Stimulated activated CD4-positive, alpha-beta T cell treated with anti-CD3 and anti-CD28 coated beads, Interleukin-1b, Interleukin-23, amount 100 ng/mL, for 24 hours (primary cell): ENCODE data around the gene SYNE1.
"Not testable (repeated sequence)": the region's sequence is repeated elsewhere in the genome, so short reads cannot be mapped to it uniquely, and the experiment has no call there.

ENCODE experiments used
- DNase-seq, 4 experiments: peaks; one replicate each; pipeline ENCODE4 v3.0.0-alpha.2; 2020; ENCODE audit warnings: low read depth in 4 of 4, low spot score in 1 of 4

Gene SYNE1, protein sequence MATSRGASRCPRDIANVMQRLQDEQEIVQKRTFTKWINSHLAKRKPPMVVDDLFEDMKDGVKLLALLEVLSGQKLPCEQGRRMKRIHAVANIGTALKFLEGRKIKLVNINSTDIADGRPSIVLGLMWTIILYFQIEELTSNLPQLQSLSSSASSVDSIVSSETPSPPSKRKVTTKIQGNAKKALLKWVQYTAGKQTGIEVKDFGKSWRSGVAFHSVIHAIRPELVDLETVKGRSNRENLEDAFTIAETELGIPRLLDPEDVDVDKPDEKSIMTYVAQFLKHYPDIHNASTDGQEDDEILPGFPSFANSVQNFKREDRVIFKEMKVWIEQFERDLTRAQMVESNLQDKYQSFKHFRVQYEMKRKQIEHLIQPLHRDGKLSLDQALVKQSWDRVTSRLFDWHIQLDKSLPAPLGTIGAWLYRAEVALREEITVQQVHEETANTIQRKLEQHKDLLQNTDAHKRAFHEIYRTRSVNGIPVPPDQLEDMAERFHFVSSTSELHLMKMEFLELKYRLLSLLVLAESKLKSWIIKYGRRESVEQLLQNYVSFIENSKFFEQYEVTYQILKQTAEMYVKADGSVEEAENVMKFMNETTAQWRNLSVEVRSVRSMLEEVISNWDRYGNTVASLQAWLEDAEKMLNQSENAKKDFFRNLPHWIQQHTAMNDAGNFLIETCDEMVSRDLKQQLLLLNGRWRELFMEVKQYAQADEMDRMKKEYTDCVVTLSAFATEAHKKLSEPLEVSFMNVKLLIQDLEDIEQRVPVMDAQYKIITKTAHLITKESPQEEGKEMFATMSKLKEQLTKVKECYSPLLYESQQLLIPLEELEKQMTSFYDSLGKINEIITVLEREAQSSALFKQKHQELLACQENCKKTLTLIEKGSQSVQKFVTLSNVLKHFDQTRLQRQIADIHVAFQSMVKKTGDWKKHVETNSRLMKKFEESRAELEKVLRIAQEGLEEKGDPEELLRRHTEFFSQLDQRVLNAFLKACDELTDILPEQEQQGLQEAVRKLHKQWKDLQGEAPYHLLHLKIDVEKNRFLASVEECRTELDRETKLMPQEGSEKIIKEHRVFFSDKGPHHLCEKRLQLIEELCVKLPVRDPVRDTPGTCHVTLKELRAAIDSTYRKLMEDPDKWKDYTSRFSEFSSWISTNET (N-terminal part only)

GRCh38 chr6:152637296-152638047 is at the start of gene SYNE1:
Gene SYNE1 (minus strand): TSS chr6:152637362. CDS start chr6:152628331, 9,031 bp downstream.
- DNase-seq = no peak

- DNase-seq = no peak
These were observed 48.7 kb upstream of the SYNE1 start for GRCh38 chr6:152685819-152686218.

- not testable (repeated sequence) for DNase-seq
These were observed 45.8 kb upstream of the SYNE1 start for GRCh38 chr6:152682935-152683334.

DNA sequence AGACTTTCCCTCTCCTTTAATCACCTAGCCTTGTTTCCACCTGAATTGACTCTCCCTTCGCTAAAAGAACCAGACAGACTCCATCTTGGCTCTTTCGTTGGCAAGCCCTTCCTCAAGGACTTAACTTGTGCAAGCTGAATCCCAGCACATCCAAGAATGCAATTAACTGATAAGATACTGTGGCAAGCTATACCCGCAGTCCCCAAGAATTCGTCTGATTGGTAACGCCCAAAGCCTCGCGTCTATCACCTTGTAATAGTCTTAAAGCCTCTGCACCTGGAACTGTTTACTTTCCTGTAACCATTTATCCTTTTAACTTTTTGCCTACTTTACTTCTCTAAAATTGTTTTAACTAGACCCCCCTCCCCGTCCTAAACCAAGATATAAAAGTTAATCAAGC is 45.0 kb upstream of the SYNE1 start:
- no peak for DNase-seq

DNA sequence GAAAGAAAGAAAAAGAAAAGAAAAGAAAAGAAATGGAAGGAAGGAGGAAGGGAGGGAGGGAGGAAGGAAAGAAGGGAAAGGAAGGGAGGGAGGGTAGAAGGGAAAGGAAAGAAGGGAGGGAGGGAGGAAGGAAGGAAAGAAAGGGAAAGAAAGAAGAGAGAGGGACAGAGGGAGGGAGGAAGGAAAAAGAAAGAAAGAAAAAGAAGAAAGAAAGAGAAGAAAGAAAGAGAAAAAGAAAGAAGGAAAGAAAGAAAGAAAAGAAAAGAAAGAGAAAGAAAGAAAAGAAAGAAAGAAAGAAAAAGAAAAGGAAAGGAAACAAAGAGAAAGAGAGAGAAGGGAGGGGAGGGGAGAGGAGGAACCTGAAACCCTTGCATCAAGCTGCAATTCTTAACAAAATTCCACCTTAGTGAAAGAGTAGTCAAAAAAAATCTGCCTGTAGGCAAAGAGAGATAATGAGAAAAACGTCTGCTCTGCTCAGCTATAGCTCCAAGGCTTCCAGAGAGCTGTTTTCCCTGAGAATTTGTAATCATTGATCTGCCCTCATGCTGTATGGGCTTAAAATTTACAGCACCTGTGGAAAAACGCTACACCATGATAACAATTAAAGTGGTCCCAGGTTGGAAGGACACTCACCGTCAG is 43.8 kb upstream of the SYNE1 start:
- DNase-seq = no peak

- DNase-seq = no peak
These were observed 43.0 kb upstream of the SYNE1 start for GRCh38 chr6:152680151-152680550.

DNA sequence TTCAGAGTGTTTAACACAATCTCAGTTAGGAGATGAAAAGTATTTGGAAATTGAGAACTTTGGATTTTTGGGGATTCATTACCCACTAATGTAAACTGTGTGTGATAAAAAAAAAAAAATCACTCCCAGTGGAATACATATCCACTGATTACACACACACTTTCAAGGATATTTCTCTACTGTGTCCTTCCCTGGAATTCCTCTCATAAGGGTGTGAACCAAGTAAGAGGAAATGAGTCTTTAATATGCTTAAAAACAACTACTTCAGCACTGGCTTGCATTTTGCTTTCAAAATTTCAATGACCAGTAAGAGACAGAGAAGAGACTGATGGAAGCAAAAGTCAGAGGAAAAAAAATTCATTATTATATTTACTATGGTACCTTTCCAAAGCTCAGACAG is 36.1 kb upstream of the SYNE1 start:
- DNase-seq = no peak

DNA sequence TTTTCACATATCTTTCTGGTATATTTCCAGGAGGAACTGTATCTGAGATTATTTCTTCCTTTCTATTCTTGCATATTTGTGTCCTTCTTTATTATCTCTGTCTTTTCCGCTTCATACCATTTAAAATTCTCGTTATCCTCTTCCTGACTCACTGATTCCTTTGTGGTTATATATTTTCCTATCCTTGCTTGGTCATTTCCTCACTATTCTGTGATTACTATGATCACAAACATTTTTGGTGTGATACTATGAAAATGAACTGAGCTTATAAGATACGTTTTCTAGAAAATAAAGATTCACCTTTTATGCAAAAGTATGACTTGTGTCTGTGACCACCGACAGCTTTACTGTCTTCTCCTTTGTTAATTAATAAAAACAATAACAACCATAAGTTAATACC is 34.0 kb upstream of the SYNE1 start:
- DNase-seq = no peak

DNA sequence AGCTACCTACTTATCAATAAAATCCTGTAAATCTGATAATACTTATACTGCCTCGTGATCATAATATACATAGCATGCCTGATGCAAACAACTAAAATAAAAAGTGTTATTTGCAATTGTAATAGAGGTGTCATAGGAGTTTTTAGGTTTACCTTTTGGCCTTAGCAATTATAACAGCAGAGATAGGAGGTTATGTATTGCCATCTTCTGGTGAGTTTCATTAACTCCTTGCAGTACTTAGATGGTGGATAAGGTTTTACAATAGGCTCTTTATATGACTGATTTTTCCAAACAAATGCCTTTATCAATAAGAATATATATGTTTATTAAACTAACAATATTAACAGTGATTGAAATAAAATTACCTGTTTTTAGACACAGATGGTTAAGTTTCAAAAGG is 32.7 kb upstream of the SYNE1 start:
- no peak for DNase-seq

DNA sequence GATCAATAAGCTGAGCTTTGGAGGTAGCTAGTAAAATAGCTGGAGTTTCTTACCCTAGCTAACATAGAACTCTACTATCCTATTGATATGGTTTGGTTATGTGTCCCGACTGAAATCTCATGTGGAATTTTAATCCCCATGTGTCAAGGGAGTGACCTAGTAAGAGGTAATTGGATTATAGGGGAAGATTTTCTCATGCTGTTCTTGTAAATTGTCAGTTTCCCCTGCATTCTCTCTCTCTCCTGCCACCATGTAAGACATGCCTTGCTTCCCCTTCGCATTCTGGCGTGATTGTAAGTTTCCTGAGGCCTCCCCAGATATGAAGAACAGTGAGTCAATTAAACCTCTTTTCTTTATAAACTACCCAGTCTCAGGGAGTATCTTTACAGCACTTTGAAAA is 24.6 kb upstream of the SYNE1 start:
- no peak for DNase-seq

GRCh38 chr6:152651986-152652385 is 14.8 kb upstream of the SYNE1 start:
- DNase-seq = no peak

GRCh38 chr6:152648105-152648504 is 10.9 kb upstream of the SYNE1 start:
- no peak for DNase-seq

DNA sequence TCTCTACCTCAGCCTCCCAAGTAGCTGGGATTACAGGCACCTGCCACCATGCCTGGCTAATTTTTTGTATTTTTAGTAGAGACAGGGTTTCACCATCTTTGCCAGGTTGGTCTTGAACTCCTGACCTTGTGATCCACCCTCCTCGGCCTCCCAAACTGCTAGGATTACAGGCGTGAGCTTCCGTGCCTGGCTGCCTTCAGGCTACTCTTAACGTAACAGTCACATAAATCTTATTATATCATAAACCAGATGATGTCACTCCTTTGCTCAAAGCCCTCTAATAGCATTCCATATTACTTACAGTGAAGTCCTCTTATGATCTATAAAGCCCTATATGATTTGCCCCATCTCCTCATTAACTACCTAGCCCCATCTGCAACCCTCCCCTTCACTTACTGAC is 9.6 kb upstream of the SYNE1 start:
- not testable (repeated sequence) for DNase-seq

GRCh38 chr6:152642578-152643375 is 5.6 kb upstream of the SYNE1 start:
- no peak for DNase-seq

GRCh38 chr6:152636609-152637295 is 410 bp downstream of the SYNE1 start:
- DNase-seq = no peak

DNA sequence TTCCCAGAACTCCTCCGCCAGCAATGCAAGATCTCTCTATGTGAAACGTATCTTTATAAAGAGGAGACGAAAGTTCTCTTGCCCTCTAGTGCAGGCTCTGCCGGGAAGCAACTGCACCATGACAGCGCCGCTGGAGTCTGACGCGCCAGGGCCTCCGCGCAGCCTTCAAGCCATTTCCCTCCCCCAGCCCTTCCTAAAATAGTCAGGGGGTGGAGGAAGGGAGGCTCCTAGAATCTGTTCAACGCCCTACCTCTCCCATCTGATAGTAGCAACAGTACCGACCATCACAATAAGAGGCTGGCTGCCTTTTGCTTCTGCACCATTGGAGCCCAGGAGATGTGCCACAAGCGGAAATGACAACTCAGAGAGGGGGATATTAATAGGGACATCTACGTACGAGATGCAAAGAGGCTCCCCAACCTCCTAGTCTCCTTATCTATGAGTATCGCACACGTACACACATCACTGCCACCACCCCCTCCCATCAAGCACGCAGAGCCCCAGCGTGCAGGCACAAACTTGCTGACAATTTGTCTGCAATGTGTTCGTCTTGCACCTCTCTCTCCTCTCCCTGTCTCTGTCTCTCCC is 1.0 kb downstream of the SYNE1 start:
- DNase-seq = no peak

DNA sequence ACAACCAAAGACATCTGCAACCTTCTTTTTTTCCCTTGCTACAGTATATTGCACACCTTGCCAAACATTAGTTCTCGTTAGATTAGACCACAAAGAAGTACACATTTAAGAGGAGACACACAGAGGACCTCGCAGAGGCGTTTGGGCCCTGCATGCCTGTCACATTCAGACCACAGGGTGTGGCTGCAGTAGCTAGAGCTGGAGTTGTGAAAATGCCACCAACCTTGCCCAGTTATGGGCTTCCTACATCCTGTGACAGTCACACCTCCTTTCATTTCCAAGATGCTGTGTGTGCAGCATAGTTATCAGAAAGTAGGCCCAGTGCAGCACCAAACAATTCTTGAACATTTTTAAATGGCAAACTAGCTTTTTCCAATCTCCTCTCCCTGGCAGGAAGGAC is 2.4 kb downstream of the SYNE1 start:
- DNase-seq = no peak

DNA sequence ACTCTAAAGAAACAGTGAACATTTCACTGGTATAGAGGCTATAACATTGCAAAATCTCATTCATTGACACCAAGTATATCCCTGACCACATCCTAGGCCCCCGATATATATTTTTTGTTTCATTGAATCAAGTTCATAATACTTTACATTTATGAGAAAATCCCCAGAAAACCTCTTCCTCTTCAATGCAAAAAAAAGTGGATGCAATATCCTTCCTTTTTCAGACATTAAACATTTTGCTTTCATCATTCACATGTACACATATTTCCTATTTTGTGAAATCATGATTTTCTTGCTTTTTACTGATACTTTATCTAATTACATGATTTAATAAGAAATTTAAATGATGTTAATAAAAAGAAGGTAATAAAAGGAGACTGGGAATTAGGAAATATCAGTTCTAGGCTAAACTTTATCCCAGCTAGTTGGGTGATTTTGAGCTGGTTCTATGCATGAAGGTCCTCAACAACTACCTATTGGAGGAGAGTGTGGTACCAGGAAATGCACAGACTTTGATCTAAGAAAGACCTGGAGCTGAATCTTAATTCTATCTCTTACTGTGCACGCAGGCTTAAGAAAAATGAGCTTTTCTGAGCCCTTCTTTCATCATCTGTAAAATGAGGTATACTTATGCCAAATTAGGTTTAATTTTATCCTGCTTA is 4.9 kb downstream of the SYNE1 start:
- DNase-seq = no peak
